ENCODE results near the gene PEPD.
A peak's percentile ranks its signal among the peaks of the same experiment; 100 is the strongest.

PEPD gene

DNA sequence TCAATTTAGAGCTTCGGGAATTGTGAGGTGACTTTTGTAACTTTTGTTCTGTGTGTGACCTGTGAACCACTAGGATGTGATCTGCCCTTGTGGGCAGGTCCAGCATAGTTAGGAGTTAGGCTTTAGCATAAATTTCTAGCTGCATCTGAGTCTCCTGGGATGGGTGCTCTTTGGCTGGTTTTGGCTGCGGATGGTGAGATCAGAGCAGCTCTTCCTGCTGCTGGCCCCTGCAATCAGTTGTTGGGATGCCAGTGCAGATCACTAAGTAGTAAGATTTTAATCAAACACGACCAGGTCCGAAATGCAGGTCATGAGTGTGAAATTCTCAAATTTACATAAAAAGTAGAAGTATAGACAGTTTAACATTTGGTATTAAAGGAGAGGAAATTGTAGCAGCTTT is 139.6 kb downstream of the PEPD start:
- FAIRE-seq (no peak), DNase-seq (ENCODE audit: insufficient read length, low spot score) (no peak)
- TF ChIP-seq POLR2A (IDR thresholded peaks at IDR 0.05; ENCODE audit: low read depth, low read length), result no peak

DNA sequence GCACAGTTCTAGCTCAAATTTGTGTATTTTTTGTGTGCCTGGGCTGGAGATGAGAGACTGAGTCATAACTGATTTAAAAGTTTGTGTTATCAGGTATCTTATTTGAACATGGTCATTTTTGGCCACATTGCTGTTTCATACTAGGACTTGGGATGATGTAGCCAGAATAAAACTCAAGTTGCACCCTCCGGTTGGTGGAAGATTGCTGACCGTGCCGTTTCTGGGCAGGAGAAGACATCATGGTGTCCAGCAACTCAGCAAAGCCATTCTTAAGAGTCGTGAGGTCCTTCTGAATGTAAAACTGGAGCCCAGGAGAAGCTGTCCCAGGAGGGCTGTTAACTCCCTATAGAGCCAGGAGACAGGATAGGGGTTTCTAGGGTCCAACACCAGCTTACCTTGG is 140.5 kb downstream of the PEPD start:
- FAIRE-seq (no peak), DNase-seq (ENCODE audit: insufficient read length, low spot score) (no peak)
- TF ChIP-seq POLR2A (IDR thresholded peaks at IDR 0.05; ENCODE audit: low read depth, low read length), result no peak

DNA sequence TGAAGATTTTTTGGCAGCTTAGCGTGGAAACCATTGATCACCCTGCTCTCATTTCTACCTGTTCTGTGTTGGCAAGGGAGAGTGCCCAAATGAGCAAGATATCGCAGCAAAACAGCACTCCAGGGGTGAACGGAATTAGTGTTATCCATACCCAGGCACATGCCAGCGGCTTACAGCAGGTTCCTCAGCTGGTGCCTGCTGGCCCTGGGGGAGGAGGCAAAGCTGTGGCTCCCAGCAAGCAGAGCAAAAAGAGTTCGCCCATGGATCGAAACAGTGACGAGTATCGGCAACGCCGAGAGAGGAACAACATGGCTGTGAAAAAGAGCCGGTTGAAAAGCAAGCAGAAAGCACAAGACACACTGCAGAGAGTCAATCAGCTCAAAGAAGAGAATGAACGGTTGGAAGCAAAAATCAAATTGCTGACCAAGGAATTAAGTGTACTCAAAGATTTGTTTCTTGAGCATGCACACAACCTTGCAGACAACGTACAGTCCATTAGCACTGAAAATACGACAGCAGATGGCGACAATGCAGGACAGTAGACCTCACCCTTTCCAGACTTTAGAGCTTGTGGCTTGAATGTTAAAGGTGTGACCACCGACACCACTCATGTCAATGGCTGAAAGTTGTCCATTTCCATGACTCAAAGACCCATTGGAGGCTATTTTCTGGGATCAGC is 142.3 kb downstream of the PEPD start:
- no peak for DNase-seq (ENCODE audit: insufficient read length, low spot score)
- FAIRE-seq, result no peak
- TF ChIP-seq POLR2A (IDR thresholded peaks at IDR 0.05; ENCODE audit: low read depth, low read length), result no peak

DNA sequence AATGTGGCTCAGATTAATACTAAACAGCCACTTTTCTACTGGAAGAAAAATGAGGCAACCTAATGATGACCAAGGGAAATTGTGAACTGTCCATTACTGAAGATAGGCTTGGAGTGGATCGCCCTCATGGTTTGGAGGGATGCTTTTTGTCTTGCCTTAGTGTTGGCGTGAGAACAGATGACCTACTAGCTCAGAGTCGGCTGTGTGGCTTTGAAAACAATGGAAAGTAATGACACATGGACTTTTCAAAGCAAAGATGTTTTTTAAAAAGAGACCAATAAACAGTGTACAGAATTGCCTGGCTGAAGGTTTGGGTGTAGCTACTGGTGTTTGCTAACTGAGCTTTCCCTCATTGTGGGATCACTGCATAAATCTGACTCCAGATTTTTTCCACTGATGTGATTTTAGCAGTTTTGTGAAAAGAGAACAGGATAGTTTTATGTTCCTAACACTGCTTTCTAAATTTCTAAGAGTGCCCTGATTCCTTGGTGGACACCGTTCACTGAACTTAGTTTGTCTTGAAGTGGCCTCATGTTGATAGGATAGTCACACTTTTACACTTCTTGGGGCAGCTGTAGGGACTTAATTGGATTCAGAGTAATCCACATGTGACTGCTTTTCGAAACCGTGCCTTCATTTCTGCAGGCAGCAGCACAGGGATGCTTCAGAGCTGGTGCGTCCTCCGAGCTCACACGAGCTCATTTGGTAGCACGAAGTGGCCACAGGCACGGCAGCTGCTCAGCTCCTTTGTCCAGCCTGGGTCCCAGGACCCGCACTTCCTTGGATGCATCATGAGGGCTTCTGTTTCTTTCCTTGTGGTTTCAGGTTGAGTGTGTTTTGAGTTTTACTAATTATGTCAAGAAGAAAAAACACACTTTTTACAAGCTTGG is 143.8 kb downstream of the PEPD start:
- no peak for DNase-seq (ENCODE audit: insufficient read length, low spot score)
- TF ChIP-seq POLR2A (IDR thresholded peaks at IDR 0.05; ENCODE audit: low read depth, low read length), result no peak
- FAIRE-seq, result no peak

DNA sequence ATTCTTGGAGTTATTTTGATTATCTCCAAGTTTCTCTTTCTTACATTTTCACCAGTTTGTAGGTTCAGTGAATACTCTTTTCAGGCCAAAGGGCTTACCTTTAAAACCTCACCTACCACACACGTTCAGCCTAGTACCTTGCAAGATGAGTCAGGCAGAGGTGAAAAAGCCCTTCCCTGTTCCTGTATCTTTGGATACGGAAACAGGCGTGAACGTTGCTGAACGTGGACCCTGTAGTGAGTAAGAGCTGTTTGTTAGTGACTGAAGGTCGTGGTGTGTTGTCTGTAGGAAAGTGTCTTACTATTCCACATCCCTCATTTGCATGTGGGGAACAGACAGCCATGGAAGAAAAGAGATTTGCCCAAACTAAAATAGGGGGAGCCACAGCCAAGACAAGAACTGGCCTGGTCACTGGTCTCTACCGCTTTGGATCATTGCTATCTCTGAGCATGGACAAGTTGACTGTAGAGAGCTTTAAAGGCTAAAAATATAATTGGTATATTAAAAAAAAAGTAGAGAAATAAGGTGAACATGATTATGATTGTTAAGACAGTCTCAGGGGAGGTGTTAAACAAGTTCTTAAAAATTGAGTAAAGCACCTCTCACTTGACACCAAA is 144.5 kb downstream of the PEPD start:
- TF ChIP-seq POLR2A (IDR thresholded peaks at IDR 0.05; ENCODE audit: low read depth, low read length), result no peak
- FAIRE-seq (no peak), DNase-seq (ENCODE audit: insufficient read length, low spot score) (no peak)

DNA sequence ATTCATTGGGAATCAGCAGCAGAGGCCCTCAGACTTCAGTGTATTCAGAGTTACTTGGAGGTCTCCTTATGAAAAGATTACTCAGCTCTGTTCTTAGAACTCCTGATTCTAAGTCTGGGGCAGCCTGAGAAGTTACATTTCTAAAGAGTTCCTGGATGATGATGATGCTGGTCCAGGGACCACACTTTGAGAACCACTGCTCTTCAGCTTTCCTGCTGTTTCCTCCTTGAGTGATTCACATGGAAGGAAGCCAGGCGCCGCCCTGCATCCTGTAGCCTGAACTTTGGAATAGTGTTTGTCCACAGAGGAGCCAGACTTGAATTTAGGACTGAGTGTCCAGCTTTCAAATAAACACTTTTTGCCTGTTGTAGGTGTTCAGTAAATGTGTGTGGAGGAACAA is 145.2 kb downstream of the PEPD start:
- peak; percentile 85 for FAIRE-seq

DNA sequence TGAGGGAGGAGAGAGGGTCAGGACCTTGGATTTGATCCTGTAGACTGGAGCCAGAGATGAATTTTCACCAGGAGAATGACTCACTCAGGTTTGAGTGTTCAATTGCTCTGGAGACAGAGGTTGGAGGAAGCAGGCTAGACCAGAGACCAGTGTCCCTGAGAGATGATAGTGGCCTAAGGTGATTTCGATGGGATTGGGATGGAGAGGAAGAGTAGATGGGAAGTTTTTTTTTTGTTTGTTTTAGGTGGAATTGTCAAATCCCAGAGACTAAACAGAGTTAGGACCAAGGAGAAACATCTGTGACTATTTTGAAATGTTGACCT is 145.8 kb downstream of the PEPD start:
- no peak for TF ChIP-seq POLR2A (IDR thresholded peaks at IDR 0.05; ENCODE audit: low read depth, low read length)
- FAIRE-seq (peak; percentile 65), DNase-seq (ENCODE audit: insufficient read length, low spot score) (peak; percentile 83)

More for the DNA sequence above, 145.2 kb downstream of the PEPD start:
- DNase-seq (ENCODE audit: insufficient read length, low spot score), result peak; percentile 82
- TF ChIP-seq POLR2A (IDR thresholded peaks at IDR 0.05; ENCODE audit: low read depth, low read length), result no peak

DNA sequence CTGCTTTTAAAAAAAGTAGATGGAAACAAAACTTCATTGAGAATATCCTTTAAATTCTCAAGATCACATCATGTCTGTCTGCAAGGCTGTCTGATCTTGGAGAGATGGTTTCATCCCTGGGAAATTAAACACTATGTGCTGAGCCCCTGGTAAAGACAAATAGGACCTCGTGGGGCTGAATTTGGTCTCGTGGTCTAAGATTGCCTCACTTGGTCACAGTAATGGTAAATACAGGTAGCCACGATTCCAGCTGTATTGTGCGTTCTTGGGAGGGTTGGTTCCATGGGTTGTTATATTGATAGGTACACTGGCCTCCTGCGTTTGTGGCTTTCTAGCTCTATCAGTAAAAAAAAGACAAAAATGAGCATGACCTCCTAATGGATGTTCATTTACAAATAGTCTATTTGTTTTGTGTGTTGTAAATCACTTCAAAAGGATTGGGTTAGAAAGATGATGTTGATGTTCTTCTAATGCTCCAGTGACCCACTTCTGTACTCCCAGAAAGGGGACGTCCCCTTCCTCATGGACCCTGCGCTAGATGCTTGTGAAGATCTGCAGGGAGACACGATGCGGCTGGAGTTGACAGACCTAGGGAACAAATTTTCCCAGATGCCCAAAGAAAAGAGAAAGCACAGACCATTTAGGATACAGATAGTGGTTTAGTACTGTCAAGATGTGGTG is 146.3 kb downstream of the PEPD start:
- no peak for FAIRE-seq
- no peak for DNase-seq (ENCODE audit: insufficient read length, low spot score)
- TF ChIP-seq POLR2A (IDR thresholded peaks at IDR 0.05; ENCODE audit: low read depth, low read length), result no peak

DNA sequence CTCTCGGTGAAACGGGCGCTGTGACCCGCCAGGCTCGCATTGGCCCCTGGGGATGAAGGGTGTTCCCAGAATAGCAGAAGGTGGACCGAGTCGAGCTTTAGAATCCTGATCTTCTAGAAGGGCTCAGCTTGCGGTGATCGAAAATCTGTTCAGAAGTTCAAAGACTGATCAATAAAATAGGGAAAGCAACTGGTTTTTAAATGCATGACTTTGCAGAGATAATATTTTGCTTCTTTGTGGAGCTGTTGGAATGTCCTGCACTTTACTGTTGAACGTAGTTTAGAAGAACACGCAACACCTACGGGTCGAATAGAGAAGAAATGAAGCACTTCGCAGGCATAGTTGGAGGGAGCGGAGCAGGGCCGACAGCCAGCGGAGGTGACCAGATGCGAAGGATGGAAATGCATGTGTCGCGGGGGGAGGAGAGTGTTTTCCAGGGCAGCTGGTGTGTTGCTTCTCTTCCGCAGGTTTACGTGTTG is 147.3 kb downstream of the PEPD start:
- no peak for DNase-seq (ENCODE audit: insufficient read length, low spot score)
- no peak for TF ChIP-seq POLR2A (IDR thresholded peaks at IDR 0.05; ENCODE audit: low read depth, low read length)
- no peak for FAIRE-seq

DNA sequence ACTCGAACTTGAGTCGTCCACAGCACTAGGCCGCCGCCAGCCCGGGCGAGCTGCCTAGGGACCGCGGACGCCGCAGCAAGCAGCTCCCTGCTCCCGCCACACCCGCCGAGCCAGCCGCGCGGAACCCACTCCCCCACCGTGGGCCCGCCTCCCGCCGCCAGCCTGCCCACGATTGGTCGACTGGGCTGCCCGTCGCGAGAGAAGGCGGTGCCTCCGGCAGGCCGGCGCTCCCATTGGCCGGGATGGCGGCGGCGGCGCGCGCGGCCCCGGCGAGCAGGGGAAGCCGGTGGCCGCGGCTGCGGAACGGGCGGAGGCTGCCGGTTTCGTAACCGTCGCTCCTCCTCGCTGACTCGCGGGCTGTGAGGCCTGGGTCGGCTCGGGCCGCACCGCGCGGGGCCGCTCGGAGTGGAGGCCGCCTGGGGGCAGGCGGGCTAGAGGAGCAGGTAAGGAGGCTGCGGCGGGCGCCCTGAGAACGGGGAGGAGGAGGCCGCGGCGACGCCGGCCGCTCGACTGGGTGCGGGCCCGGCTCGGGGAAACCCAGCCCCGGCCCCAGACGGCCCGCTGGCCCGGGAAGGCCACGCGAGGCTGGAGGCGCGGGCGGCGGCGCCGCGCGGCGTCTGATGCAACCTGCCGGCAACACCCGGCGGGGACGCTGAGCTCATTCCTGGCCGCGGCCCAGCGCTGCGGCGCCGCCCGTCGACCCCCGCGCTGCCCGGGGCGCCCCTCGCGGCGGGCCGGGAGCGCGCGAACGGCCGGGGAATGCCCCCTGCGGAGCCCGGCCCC is 147.9 kb downstream of the PEPD start, which contains the start of gene CEBPG:
TSS of gene CEBPG (plus strand) at position 257 of the 783 bp plus-strand sequence. CDS start 5,531 bp downstream, outside the sequence.
- DNase-seq (ENCODE audit: insufficient read length, low spot score), result peak; percentile 95
- FAIRE-seq, result no peak
- peak; percentile 83 for TF ChIP-seq POLR2A (IDR thresholded peaks at IDR 0.05; ENCODE audit: low read depth, low read length)

DNA sequence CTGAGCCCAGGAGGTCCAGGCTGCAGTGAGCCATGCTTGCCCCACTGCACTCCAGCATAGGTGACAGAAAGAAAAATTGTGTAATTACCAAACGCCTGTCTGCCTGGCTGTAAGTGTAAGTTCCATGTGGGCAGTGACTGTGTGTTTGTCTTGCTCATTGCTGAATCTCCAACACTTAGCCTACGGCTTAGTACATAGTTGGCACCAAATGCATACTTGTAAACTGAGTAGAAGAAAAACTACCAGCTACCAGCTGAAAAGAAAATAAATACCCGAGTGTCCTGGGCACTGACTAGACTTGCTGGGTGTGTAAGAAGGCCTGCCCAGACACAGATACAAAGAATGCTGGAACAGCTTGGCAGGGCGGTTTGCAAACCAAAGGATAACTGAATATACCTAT is 150.8 kb downstream of the PEPD start:
- no peak for TF ChIP-seq POLR2A (IDR thresholded peaks at IDR 0.05; ENCODE audit: low read depth, low read length)
- no peak for DNase-seq (ENCODE audit: insufficient read length, low spot score)
- no peak for FAIRE-seq

DNA sequence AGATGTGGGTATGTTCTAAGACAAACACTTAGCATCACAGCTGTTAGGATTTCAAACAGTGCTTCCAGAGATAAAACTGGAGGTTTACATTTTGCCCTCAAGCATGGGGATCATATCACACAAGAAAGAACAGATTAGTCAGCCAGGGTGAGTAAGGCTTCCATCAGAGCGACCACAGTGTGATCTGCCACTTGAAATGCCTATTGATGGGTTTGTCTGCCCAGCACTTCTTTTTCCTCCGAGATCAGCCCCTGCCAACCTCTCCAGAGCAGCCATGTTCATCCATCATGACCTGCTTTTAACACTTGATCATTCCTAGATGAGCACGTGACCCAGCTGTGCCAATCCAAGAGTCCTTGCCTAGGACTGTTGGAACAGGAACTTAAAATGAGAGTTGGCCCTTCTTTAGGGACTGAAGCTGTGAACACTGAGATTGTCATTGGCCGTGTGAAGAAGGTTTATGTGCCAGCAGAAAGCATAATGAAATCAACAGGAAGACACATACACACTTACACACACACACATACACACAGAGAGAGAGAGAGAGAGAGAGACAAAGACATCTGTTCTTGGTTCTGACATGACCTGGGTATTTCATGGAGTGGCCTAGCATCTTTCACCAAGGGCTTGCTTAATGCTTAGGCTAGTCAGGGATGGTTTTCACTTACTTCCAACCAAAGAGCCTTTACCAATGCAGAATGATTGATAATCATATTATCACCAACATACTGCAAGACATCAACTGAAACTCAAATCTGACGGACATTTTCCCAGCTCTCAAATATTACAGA is 153.3 kb downstream of the PEPD start:
- no peak for TF ChIP-seq POLR2A (IDR thresholded peaks at IDR 0.05; ENCODE audit: low read depth, low read length)
- FAIRE-seq (peak; percentile 85), DNase-seq (ENCODE audit: insufficient read length, low spot score) (peak; percentile 84)
